Measurements from ENCODE around the gene DTD2.

DTD2 gene

GRCh38 chr14:31403707-31404106 lies 53.6 kb downstream of the DTD2 start:
- no peak for DNase-seq

- no peak for DNase-seq
These were observed 54.4 kb downstream of the DTD2 start for GRCh38 chr14:31402764-31403439.

GRCh38 chr14:31401369-31401932 lies 55.9 kb downstream of the DTD2 start:
- DNase-seq: no peak

GRCh38 chr14:31400031-31400638 lies 57.2 kb downstream of the DTD2 start:
- no peak for DNase-seq

Measured in NCI-H446 (cell line).